ENCODE results near the gene PGAP6. TPM values are rescaled to one million over a fixed set of nuclear protein-coding genes. Genes with fewer than 3 reads are reported as not detected.

The PGAP6 gene
- total and polyA plus RNA-seq, 2 of the 13 experiments (the other 11 are each of a cell fraction or from before 2014, with no cell fraction given), result 52.7 to 136 TPM

DNA sequence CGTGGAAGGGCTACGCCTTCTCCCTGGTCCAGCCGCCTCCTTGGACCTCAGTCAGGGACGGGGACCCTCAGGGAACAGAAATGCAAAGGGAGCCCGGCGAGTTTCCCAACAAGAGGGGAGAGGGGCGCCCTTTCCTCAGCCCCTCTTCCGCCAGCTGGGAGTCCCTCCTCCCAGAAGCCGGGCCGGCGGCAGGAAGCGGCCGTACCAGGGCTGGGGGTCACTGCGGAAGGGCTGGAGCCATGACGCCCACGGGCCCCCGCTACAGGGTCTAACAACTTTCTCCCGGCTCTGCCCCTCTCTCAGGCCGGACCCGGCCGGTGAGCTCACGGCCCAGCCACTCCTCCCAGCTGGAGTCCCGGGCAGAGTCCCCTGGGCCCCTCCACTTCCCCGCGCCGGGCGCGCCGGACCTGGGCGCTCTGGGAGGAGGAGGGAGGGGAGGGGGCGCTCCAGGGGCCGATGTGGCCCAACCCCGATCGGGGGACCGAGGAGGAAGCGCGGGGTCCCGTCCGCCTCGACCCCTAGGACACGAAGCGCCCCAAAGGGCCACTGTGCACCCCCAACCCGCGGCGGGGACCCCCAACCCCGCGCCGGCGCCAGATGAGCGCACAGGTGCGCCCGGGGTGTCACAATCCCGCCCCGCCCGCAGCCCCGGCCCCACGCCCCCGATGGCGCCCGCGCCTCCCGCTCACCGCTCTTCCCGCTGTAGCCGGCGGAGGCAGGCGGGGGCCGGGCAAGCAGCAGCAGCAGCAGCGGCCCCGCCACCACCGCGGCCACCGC is 578 bp downstream of the PGAP6 start (continued):
- no peak for TF ChIP-seq GATA4 (IDR thresholded peaks at IDR 0.05; ENCODE audit: borderline replicate concordance, low read depth)
- TF ChIP-seq TAF15 (IDR thresholded peaks at IDR 0.05; ENCODE audit: low read depth, low read length, poor library complexity, severe bottlenecking), result no peak
- TF ChIP-seq TBX2 (CRISPR knock-in tag; IDR thresholded peaks at IDR 0.05; ENCODE audit: borderline replicate concordance), result peak; percentile 36; the same call in 1 of the 2 replicates
- TF ChIP-seq, protein P1, sequence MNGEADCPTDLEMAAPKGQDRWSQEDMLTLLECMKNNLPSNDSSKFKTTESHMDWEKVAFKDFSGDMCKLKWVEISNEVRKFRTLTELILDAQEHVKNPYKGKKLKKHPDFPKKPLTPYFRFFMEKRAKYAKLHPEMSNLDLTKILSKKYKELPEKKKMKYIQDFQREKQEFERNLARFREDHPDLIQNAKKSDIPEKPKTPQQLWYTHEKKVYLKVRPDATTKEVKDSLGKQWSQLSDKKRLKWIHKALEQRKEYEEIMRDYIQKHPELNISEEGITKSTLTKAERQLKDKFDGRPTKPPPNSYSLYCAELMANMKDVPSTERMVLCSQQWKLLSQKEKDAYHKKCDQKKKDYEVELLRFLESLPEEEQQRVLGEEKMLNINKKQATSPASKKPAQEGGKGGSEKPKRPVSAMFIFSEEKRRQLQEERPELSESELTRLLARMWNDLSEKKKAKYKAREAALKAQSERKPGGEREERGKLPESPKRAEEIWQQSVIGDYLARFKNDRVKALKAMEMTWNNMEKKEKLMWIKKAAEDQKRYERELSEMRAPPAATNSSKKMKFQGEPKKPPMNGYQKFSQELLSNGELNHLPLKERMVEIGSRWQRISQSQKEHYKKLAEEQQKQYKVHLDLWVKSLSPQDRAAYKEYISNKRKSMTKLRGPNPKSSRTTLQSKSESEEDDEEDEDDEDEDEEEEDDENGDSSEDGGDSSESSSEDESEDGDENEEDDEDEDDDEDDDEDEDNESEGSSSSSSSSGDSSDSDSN (CRISPR knock-in tag; IDR thresholded peaks at IDR 0.05), result peak; percentile 95
- 0 out of 2 replicates have a peak, but pooled peaks have one; percentile 19 for TF ChIP-seq PCBP1 (IDR thresholded peaks at IDR 0.05; ENCODE audit: borderline replicate concordance, low read depth, low read length)
- TF ChIP-seq HES4 (CRISPR knock-in tag; IDR thresholded peaks at IDR 0.05; ENCODE audit: borderline replicate concordance), result no peak
- no peak for TF ChIP-seq JUN (CRISPR knock-in tag; IDR thresholded peaks at IDR 0.05)
- TF ChIP-seq ZNF329 (CRISPR knock-in tag; IDR thresholded peaks at IDR 0.05; ENCODE audit: low read depth), result no peak
- no peak for TF ChIP-seq ESRRA (CRISPR knock-in tag; IDR thresholded peaks at IDR 0.05; ENCODE audit: low read depth)
- TF ChIP-seq ZNF598 (CRISPR knock-in tag; IDR thresholded peaks at IDR 0.05; ENCODE audit: borderline replicate concordance), result no peak
- TF ChIP-seq, protein P2, sequence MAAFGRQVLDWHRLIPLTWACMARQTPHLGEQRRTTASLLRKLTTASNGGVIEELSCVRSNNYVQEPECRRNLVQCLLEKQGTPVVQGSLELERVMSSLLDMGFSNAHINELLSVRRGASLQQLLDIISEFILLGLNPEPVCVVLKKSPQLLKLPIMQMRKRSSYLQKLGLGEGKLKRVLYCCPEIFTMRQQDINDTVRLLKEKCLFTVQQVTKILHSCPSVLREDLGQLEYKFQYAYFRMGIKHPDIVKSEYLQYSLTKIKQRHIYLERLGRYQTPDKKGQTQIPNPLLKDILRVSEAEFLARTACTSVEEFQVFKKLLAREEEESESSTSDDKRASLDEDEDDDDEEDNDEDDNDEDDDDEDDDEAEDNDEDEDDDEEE (CRISPR knock-in tag; IDR thresholded peaks at IDR 0.05), result no peak
- TF ChIP-seq, protein P3, sequence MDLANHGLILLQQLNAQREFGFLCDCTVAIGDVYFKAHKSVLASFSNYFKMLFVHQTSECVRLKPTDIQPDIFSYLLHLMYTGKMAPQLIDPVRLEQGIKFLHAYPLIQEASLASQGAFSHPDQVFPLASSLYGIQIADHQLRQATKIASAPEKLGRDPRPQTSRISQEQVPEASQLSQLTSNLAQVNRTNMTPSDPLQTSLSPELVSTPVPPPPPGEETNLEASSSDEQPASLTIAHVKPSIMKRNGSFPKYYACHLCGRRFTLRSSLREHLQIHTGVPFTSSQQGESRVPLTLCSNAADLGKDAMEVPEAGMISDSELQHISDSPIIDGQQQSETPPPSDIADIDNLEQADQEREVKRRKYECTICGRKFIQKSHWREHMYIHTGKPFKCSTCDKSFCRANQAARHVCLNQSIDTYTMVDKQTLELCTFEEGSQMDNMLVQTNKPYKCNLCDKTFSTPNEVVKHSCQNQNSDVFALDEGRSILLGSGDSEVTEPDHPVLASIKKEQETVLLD (CRISPR knock-in tag; IDR thresholded peaks at IDR 0.05; ENCODE audit: low read depth), result no peak; the same call in 1 of the 2 replicates
- no peak for TF ChIP-seq ZNF749 (CRISPR knock-in tag; IDR thresholded peaks at IDR 0.05; ENCODE audit: borderline replicate concordance)
- no peak for TF ChIP-seq NFE2 (CRISPR knock-in tag; IDR thresholded peaks at IDR 0.05)
- no peak for TF ChIP-seq PRPF4 (IDR thresholded peaks at IDR 0.05; ENCODE audit: low read depth, low read length, poor library complexity, severe bottlenecking)
- TF ChIP-seq MED8 (CRISPR knock-in tag; IDR thresholded peaks at IDR 0.05; ENCODE audit: insufficient replicate concordance), result no peak
- no peak for TF ChIP-seq NONO (IDR thresholded peaks at IDR 0.05)
- TF ChIP-seq NONO (CRISPR knock-in tag; conservative IDR thresholded peaks at IDR 0.05), result no peak
- TF ChIP-seq SOX5 (CRISPR knock-in tag; IDR thresholded peaks at IDR 0.05; ENCODE audit: borderline replicate concordance), result no peak
- no peak for TF ChIP-seq SP2 (CRISPR knock-in tag; IDR thresholded peaks at IDR 0.05)
- TF ChIP-seq, protein P4, sequence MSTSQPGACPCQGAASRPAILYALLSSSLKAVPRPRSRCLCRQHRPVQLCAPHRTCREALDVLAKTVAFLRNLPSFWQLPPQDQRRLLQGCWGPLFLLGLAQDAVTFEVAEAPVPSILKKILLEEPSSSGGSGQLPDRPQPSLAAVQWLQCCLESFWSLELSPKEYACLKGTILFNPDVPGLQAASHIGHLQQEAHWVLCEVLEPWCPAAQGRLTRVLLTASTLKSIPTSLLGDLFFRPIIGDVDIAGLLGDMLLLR (CRISPR knock-in tag; IDR thresholded peaks at IDR 0.05), result no peak
- TF ChIP-seq, protein P5, sequence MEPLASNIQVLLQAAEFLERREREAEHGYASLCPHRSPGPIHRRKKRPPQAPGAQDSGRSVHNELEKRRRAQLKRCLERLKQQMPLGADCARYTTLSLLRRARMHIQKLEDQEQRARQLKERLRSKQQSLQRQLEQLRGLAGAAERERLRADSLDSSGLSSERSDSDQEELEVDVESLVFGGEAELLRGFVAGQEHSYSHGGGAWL (CRISPR knock-in tag; IDR thresholded peaks at IDR 0.05), result no peak
- TF ChIP-seq FOSL2 (CRISPR knock-in tag; IDR thresholded peaks at IDR 0.05), result no peak
- no peak for TF ChIP-seq MED13 (CRISPR knock-in tag; IDR thresholded peaks at IDR 0.05)
